Activated naive CD4-positive, alpha-beta T cell treated with anti-CD3 and anti-CD28 coated beads, Interleukin-2, amount 10 ng/mL, durations not matched to agents 7 days and 5 days (primary cell): ENCODE results near the gene IQCE.
A peak's percentile ranks its signal among the peaks of the same experiment; 100 is the strongest.

Experiments
- CTCF ChIA-PET: fragments of 350-600 bp; sonication (Branson Sonifier 250); formaldehyde crosslinking; loops from one replicate; lab custom pipeline; 2021; ENCODE audit warnings: antibody characterized with exemption; lab: Charles Lee
- DNase-seq: peaks from one replicate; pipeline ENCODE4 v3.0.0-alpha.2; 2020
- H3K27ac Mint-ChIP-seq: one replicate; pipeline ENCODE4 v1.8.0; 2021; ENCODE audit warnings: mild to moderate bottlenecking, moderate library complexity, mixed read lengths
- H3K27me3 Mint-ChIP-seq: one replicate; pipeline ENCODE4 v1.8.0; 2021; ENCODE audit warnings: mild to moderate bottlenecking, mixed read lengths
- H3K36me3 Mint-ChIP-seq: one replicate; pipeline ENCODE4 v1.8.0; 2021; ENCODE audit warnings: mixed read lengths
- H3K4me1 Mint-ChIP-seq: one replicate; pipeline ENCODE4 v1.8.0; 2021; ENCODE audit warnings: mixed read lengths
- H3K4me3 Mint-ChIP-seq: one replicate; pipeline ENCODE4 v1.8.0; 2021; ENCODE audit warnings: mild to moderate bottlenecking, moderate library complexity, mixed read lengths
- H3K9me3 Mint-ChIP-seq: one replicate; pipeline ENCODE4 v1.8.0; 2021; ENCODE audit warnings: mixed read lengths

IQCE gene

DNA sequence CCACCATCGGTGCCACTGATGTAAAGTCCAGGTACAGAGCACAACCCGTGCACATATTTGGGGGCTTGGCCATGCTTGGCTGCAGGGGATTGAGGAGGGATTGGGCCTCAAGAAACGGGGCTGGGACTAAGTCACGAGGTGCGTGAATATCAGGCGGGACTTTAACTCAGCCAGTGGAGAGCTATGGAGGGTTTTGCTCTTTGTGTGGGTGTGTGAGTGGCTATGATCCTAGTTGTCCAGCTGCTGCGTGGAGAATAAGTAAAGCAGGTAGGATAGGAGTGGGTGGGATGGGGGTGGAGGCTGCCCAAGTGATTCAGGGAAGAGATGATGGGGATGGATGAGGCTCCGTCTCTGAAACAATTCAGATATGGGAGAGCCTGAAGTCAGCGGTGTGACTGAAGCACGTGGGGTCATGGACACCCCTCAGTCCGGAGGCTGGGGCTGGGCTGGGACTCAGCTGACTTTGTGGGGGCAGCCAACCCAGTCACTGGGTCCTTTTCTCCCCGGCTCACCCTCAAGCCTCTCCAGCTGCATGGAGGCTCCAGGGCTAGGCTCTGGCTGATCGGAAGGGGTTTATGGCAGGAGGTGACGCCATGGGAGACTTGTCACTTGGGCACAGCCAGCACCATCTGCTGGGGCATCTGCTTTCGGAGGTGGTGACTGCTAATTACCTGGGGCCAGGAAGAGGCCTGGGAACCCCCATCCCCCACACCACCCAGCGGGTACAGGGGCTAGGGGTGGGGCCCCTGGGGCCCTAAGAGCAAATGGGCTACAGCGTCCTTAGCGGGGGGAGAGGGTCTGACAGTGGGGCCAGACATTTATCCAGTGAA is 40.9 kb upstream of the IQCE start:
- DNase-seq, result no peak
- CTCF ChIA-PET, result interaction anchor here (1.5 kb wide), 1 partner anchor 66 kb away, joined by 4 read pairs; no protein-coding TSS in a partner anchor
- Mint-ChIP-seq H3K27me3 (peaks cover 25% of the 10 kb centered on the region), H3K27ac (no peak overlapping the region), H3K4me3 (peak overlapping the region; percentile 60), H3K9me3 (no peaks in the 10 kb centered on the region), H3K36me3 (peaks cover 20% of the 10 kb centered on the region), H3K4me1 (peaks cover 31% of the 10 kb centered on the region)

DNA sequence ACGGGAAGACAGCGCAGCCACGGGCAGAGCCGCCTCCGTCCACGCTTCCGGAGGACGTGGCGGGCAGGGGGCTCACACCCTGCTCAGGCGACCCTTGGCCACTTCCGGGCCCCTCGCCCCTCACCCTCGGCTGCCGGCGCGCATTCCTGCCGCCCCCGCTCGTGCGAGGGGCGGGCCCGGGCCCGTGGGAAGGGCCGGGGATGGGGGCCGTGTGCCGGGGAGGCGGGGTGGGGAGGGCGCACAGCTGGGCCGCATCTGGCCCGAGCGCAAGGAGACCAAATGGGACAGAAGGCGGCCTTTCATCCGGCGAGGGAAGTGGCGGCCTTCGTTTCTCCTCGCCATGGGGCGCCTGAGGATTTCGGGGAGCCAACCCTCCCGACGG is 40.1 kb upstream of the IQCE start:
- no peaks in the 10 kb centered on the region for H3K9me3 Mint-ChIP-seq
- peaks cover 32% of the 10 kb centered on the region for H3K4me1 Mint-ChIP-seq
- DNase-seq, result no peak
- no peak overlapping the region for H3K27ac Mint-ChIP-seq
- peaks cover 24% of the 10 kb centered on the region for H3K36me3 Mint-ChIP-seq
- H3K27me3 Mint-ChIP-seq, result peaks cover 25% of the 10 kb centered on the region
- CTCF ChIA-PET, result no interaction called here
- peak overlapping the region; percentile 71 for H3K4me3 Mint-ChIP-seq

DNA sequence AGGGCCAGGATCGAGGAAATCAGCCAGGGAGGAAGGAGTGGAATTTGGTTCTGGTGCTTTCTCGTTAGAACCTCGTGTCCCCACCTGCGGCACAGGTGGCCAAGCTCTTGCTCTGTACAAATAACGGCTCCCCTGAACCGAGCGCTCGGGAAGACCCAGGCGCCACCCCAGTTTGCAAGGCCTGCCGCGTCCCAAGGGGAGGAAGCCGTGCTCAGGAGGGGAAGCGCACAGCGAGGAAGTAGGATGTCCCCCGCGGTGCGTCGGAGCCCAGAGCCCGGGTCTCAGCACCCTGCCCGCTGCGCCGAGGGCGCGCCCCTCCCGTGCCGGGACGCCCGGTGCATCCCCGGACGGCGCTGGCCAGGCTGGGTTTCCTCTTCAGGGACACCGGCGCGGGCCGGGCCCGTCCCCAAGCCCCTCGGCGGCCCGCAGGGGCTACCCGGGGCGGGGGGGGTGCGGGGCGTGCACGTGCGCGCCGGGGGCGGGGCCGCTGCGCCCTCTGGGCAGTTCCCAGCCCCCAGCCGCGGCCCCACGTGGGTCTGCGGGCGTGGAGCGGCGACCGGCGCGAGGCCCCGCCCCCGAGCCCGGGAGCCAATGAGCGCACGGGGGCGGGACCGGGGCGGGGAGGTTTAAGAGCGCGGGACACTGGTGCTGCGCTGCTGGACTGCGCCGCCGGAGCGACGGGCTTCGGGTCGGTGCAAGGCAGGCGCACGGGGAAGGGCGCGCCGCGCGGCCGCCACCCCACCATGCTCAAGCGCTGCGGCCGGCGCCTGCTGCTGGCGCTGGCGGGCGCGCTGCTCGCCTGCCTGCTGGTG is 39.5 kb upstream of the IQCE start, which contains the start of gene LFNG:
TSS of gene LFNG (plus strand) at position 656 of the 812 bp plus-strand sequence. CDS start at position 744, 88 bp downstream.
- no peaks in the 10 kb centered on the region for H3K9me3 Mint-ChIP-seq
- H3K36me3 Mint-ChIP-seq, result peaks cover 24% of the 10 kb centered on the region
- H3K4me3 Mint-ChIP-seq, result peak within 1 kb of the TSS; percentile 97
- peaks cover 25% of the 10 kb centered on the region for H3K27me3 Mint-ChIP-seq
- CTCF ChIA-PET, result interaction anchor here (1.2 kb wide), 1 partner anchor 11 kb away, joined by 3 read pairs; no protein-coding TSS in a partner anchor
- H3K4me1 Mint-ChIP-seq, result peaks cover 34% of the 10 kb centered on the region
- peak; percentile 88 for DNase-seq
- H3K27ac Mint-ChIP-seq, result peak within 1 kb of the TSS; percentile 88

DNA sequence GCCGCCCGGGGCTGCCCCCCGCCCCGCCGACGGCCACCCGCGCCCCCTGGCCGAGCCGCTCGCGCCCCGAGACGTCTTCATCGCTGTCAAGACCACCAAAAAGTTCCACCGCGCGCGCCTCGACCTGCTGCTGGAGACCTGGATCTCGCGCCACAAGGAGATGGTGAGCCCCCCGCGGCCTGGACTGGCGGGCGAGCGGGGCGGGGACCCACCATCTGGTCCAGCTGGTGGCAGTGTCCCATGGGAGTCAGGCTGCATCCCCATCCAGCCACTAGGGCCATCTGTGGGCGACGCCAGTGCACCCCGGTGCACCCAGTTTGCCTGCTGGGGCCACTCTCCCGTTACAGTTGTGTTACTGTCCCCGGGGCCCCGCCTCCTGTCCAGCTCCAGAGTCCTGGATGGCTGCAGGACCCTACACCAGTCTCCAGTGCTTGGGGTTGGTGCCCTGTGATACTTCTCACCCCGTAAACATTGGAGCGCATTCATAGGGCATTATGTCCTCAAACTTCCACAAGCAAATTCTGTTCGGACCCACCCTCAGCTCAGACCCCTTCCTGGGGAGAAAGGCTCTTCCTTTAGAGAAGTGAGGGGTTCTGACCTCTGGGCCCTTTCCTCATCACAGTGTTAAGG is 38.5 kb upstream of the IQCE start:
- CTCF ChIA-PET, result interaction anchor here (1.2 kb wide), 1 partner anchor 10 kb away, joined by 3 read pairs; no protein-coding TSS in a partner anchor
- H3K4me3 Mint-ChIP-seq, result peak overlapping the region; percentile 97
- H3K9me3 Mint-ChIP-seq, result no peaks in the 10 kb centered on the region
- H3K36me3 Mint-ChIP-seq, result peaks cover 24% of the 10 kb centered on the region
- DNase-seq, result peak; percentile 55
- peak overlapping the region; percentile 88 for H3K27ac Mint-ChIP-seq
- H3K4me1 Mint-ChIP-seq, result peaks cover 35% of the 10 kb centered on the region
- peaks cover 25% of the 10 kb centered on the region for H3K27me3 Mint-ChIP-seq

DNA sequence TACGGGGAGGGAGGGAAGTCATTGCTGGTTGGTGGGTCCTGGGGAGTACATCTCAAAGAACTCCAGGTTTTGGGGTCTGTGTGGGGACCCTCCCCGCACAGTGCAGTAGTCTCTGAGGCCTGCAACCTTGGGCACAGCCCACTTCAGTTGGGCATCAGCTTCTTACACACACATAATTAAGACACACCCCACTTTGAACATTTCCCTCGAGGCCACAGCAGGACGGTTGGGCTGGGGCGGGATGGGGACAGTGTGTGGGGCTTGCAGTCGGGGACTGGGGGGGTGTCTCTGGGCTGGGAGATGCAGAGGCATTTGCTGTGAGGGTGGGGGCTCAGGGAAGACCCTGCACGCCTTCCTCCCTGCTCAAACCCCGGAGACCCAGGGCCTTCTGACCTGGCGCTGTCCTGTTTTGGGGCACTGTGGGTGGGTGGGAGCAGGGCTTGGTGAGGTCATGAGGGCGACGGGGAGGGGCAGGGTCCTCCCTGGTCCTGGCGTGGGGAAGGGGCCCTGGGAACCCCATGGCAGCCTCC is 38.0 kb upstream of the IQCE start:
- H3K27ac Mint-ChIP-seq, result peak overlapping the region; percentile 88
- peak overlapping the region; percentile 97 for H3K4me3 Mint-ChIP-seq
- peaks cover 25% of the 10 kb centered on the region for H3K27me3 Mint-ChIP-seq
- peaks cover 25% of the 10 kb centered on the region for H3K36me3 Mint-ChIP-seq
- CTCF ChIA-PET, result interaction anchor here (1.1 to 1.2 kb wide), 2 partner anchors 10 kb away, joined by 3 to 4 read pairs; no protein-coding TSS in a partner anchor
- no peaks in the 10 kb centered on the region for H3K9me3 Mint-ChIP-seq
- DNase-seq, result no peak
- H3K4me1 Mint-ChIP-seq, result peaks cover 38% of the 10 kb centered on the region

DNA sequence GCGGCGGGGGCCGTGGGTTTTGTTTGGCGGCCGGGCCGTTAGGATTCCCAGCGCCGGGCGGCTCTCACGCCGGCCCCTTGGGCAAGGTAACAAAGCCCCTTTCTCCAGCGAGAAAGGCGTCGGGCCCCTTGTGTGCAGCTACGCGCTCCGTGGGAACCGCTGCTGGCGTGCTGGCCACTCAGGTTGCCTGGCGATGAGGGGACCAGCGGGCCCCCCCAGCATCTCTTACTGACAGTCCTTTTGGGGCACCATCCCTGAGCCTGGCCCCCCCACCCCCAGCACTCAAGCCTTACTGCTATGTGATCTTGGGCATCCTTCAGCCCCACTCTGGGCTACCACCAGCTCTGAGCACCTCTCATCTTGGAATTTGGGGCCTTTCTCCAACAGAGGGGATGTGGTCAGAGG is 37.4 kb upstream of the IQCE start:
- CTCF ChIA-PET, result interaction anchor here (0.9 to 1.1 kb wide), 2 partner anchors 11 to 51 kb away, joined by 3 to 4 read pairs; no protein-coding TSS in a partner anchor
- peak; percentile 42 for DNase-seq
- Mint-ChIP-seq H3K4me1 (peaks cover 42% of the 10 kb centered on the region), H3K36me3 (peaks cover 29% of the 10 kb centered on the region), H3K4me3 (peak overlapping the region; percentile 97), H3K27ac (peak overlapping the region; percentile 87), H3K9me3 (no peaks in the 10 kb centered on the region), H3K27me3 (peaks cover 22% of the 10 kb centered on the region)

DNA sequence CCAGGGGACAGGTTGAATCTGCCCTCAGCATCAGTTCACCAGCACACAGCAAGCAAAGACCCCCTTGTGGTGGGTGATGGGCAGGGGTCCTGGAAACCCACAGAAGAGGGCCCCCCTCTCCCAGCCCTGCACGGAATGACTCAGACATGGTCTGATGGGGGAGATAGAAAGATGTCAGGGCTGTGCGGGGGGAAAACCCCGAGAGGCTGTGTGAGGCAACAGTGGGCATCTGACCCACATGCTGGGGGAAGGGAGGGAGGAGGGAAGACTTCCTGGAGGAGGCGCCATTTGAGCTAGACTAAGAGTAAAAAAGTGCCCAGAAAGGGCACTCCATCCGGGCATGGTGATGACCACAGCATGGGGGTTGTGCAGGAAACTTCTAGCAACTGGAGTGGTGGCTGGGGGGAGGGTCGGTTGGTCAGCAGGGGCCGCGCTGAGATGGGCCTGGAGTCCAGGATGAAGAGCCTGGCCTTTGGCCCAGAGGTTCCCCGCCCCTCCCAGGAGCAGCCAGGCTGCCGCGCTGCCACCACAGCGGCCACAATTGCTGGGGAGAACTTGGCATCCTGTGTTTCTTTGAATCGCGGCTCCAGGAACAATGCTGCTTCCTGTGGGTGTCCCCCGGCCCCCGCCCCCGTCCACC is 36.7 kb upstream of the IQCE start:
- Mint-ChIP-seq H3K4me3 (peak overlapping the region; percentile 97), H3K36me3 (peaks cover 32% of the 10 kb centered on the region), H3K27me3 (peaks cover 18% of the 10 kb centered on the region), H3K9me3 (no peaks in the 10 kb centered on the region), H3K27ac (peak overlapping the region; percentile 87), H3K4me1 (peaks cover 49% of the 10 kb centered on the region)
- peak; percentile 81 for DNase-seq
- CTCF ChIA-PET, result interaction anchor here (0.9 to 1.1 kb wide), 2 partner anchors 11 to 52 kb away, joined by 3 to 4 read pairs; no protein-coding TSS in a partner anchor

DNA sequence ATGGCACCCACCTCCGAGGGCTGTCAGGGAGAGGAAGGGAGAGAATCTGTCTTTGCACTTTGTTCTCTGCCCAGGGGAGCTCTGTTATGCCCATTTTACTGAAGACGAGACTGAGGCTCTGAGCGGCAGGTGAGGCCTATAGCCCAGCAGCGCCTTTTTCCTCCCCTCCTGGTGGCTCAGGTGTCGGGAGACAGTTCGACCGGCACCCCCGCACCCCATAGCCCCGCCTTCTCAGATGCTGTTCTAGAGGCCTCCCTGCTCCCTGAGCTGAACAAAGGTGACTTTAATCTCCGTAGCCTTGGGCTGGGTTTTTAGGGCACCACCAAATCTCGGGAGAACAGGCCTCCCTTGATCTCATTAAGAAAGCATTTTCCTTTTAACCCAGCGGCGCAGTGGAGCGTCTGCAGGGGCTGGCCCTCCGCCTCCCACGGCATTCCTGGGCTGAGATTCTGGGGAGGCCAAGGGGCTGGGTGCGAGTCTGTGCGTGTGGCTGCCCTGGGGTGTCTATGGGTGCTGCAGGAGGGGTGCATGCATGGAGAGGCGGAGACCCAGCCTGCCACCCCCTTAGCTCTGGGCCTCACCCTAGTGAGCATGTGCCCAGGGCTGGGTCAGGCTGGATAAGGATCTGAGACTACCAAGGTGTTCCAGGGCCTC is 35.9 kb upstream of the IQCE start:
- H3K4me1 Mint-ChIP-seq, result peaks cover 52% of the 10 kb centered on the region
- H3K27ac Mint-ChIP-seq, result peak overlapping the region; percentile 87
- CTCF ChIA-PET, result no interaction called here
- no peaks in the 10 kb centered on the region for H3K9me3 Mint-ChIP-seq
- DNase-seq, result peak; percentile 73
- H3K4me3 Mint-ChIP-seq, result peak overlapping the region; percentile 97
- peaks cover 10% of the 10 kb centered on the region for H3K27me3 Mint-ChIP-seq
- peaks cover 40% of the 10 kb centered on the region for H3K36me3 Mint-ChIP-seq

DNA sequence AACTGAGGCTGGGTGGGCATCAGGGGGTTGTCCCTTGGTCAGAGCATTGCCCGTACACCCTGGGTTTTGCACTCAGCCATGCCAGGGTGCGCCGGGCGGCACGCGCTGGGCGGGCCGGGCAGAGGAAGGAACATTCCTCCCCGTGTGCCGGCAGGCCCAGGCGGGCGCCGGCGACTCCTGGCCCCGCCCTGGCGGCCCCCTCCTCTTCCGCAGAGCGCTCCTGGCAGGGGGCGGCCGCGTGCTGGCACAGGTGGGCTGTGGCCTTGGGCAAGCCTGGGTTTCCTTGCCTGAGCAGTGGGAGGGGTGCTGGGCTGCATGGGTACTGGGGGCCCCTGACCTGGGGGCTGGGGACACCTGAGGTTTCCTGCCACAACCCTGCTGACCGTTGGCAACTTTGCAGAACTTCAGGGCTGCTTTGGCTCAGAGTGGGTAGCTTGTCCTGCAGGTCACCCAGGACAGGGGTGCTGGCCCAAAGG is 35.3 kb upstream of the IQCE start:
- no peaks in the 10 kb centered on the region for H3K9me3 Mint-ChIP-seq
- DNase-seq, result no peak
- H3K4me1 Mint-ChIP-seq, result peaks cover 52% of the 10 kb centered on the region
- H3K4me3 Mint-ChIP-seq, result peak overlapping the region; percentile 97
- H3K27ac Mint-ChIP-seq, result peak overlapping the region; percentile 87
- peaks cover 44% of the 10 kb centered on the region for H3K36me3 Mint-ChIP-seq
- CTCF ChIA-PET, result no interaction called here
- H3K27me3 Mint-ChIP-seq, result peaks cover 4% of the 10 kb centered on the region

DNA sequence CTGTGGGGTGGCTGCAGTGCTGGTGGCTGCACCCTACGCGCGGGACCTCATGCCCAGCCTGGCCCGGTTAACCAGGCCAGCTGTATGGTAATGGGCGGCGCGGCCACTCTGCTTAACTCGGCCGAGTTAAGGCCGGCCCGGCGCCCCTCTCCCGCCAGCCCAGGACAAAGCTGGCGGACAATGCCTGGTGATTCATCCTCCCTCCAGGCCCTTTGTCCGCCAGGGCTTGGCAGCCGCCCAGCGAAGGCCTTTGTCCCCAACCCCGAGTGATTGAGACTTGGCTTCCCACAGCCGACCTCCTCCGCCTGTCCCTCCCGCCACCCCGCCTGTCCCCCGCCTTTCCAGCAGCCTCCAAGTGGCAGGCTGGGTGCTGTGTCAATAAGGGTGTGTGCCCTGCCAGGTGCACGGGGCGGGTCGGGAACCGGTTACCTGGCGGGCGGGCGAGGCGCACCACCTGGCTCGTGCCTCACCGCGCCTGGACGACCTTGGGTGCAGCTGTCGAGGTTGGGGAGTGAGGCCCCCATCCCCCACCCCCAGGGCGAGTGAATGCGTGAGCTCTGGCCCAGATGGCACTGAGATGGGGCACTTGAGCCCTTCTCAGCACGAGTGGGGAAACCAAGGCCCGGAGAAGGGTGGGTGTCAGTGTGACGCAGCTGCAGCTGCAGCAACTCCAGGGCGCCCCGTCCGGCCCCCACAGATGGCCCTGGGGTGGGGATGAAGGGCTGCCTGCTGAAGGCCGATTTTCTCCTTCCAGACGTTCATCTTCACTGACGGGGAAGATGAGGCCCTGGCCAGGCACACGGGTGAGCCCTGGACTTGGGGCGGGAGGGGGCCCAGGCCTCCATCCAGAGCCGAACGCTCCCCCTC is 34.6 kb upstream of the IQCE start:
- Mint-ChIP-seq H3K27ac (peak overlapping the region; percentile 14), H3K9me3 (no peaks in the 10 kb centered on the region), H3K27me3 (peaks cover under 1% of the 10 kb centered on the region), H3K4me3 (peak overlapping the region; percentile 38), H3K36me3 (peaks cover 44% of the 10 kb centered on the region), H3K4me1 (peaks cover 55% of the 10 kb centered on the region)
- CTCF ChIA-PET, result no interaction called here
- DNase-seq, result no peak

DNA sequence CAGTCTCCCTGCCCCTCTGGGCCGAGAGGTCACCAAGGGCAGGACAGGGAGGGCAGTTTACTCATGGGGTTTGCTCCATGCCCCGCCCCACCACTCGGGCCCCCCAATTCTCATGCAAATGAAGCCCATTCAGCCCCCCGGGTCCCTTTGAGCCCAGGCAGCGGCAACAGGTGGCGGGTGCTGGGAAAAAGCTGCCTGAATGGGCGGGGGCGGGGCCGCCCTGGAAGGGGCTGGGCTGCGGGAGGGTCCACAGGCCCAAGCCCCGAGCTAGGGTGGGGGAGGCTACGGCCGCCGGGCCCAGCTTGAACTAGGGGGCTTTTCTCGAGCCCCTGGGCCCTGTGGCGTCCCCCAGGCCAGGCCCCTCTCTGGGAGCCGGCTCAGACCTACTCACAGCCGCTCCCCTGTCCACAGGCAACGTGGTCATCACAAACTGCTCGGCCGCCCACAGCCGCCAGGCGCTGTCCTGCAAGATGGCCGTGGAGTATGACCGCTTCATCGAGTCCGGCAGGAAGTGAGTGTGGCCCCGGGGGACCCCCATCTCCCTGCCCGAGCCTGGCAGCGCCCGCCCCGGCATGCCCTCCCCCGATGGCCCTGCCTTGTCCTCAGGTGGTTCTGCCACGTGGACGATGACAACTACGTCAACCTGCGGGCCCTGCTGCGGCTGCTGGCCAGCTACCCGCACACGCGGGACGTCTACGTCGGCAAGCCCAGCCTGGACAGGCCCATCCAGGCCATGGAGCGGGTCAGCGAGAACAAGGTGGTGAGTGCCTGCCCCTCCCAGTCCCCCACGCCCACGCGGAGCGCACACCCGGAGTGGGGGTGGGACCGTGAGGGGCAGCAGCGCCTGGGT is 33.7 kb upstream of the IQCE start:
- no peak for DNase-seq
- no peak overlapping the region for H3K27ac Mint-ChIP-seq
- H3K36me3 Mint-ChIP-seq, result peaks cover 44% of the 10 kb centered on the region
- H3K27me3 Mint-ChIP-seq, result no peaks in the 10 kb centered on the region
- H3K4me3 Mint-ChIP-seq, result no peak overlapping the region
- no peaks in the 10 kb centered on the region for H3K9me3 Mint-ChIP-seq
- CTCF ChIA-PET, result interaction anchor here (1.9 kb wide), 1 partner anchor 185 kb away, joined by 4 read pairs; no protein-coding TSS in a partner anchor
- peaks cover 63% of the 10 kb centered on the region for H3K4me1 Mint-ChIP-seq
